H1 (cell line): ENCODE data around the gene SLC36A2. TPM values are rescaled to one million over a fixed set of nuclear protein-coding genes. Genes with fewer than 3 reads are reported as not detected.

Experiments
- polyA plus RNA-seq, 7 experiments: library from polyadenylated mRNA; depleted of rRNA in 3 of 7; stranded (reverse) in 5 of 7; unstranded in 2 of 7; fragments of >200 nt in 5 of 7; fragments of 200-250 nt in 2 of 7; gene quantifications; 1 replicate in 5 of 7; 2 replicates in 1 of 7; 4 replicates in 1 of 7; pipeline versions ENCODE4 v1.2.1 to v1.2.3, GENCODE V29; 2011 to 2013; ENCODE audit warnings: missing spikeins in 2 of 7, mixed read lengths in 2 of 7
- total RNA-seq: library from RNA; stranded (reverse); fragmentation: NEBNext Ultra II Directional; extraction: Animal tissue kit (Norgen Biotek cat#: 25700); gene quantifications from 2 replicates; pipeline ENCODE4 v1.2.1, GENCODE V29; 2021

SLC36A2 gene
- total and polyA plus RNA-seq, 2 of the 8 experiments (the other 6 are each of a cell fraction or from before 2014, with no cell fraction given) = 0.30 TPM; not detected in 1

Other genes starting within 250 kb of the SLC36A2 start
- 78.6 and 85.2 TPM in 2 replicates for gene ANXA6, start 189.8 kb downstream of the SLC36A2 start, total RNA-seq
- gene ANXA6, start 189.8 kb downstream of the SLC36A2 start, polyA plus RNA-seq (2011; rRNA removed) = 61.3 and 63.5 TPM in 2 replicates
- 10.8 and 11.5 TPM in 2 replicates for gene CCDC69, start 123.5 kb downstream of the SLC36A2 start, total RNA-seq
- gene CCDC69, start 123.5 kb downstream of the SLC36A2 start, polyA plus RNA-seq (2011; rRNA removed) = 6.4 and 8.4 TPM in 2 replicates
- gene GM2A, start 94.4 kb downstream of the SLC36A2 start, total RNA-seq = 30.4 and 32.2 TPM in 2 replicates
- gene GM2A, start 94.4 kb downstream of the SLC36A2 start, polyA plus RNA-seq (2011; rRNA removed) = 18.5 TPM in 2 replicates
- gene SLC36A3, start 43.8 kb downstream of the SLC36A2 start, total RNA-seq = not detected in 2 replicates
- gene SLC36A3, start 43.8 kb downstream of the SLC36A2 start, polyA plus RNA-seq (2011; rRNA removed) = not detected in 2 replicates
- gene SLC36A1, start 100.0 kb upstream of the SLC36A2 start, total RNA-seq = 6.6 and 9.1 TPM in 2 replicates
- 9.6 and 13.3 TPM in 2 replicates for gene SLC36A1, start 100.0 kb upstream of the SLC36A2 start, polyA plus RNA-seq (2011; rRNA removed)
- 0.29 and 0.30 TPM in 2 replicates for gene FAT2, start 243.8 kb upstream of the SLC36A2 start, total RNA-seq
- gene FAT2, start 243.8 kb upstream of the SLC36A2 start, polyA plus RNA-seq (2011; rRNA removed) = 0.09 and 0.12 TPM in 2 replicates